ENCODE results near the gene NIPAL4.

DNA sequence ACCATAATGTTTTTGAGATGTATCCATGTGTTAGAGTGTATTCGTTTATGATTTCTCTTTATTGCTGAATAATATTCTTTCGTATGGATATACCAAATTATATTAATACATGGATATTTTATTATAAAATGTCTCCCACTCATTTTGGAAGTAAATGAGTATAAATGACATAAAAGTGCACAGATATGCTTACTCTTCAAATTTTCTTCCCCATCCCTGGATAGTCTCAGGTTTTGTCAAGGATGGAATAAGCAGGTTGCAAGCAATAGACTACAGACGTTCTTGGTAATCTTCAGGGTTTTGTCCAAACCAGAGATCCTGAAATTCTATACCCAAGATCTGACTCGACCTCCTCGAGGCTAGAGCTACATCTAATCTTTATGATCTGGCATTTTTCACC lies 50.7 kb downstream of the NIPAL4 start:
- TF ChIP-seq CTCF (IDR thresholded peaks at IDR 0.05) = no peak
- no peak for TF ChIP-seq POLR2AphosphoS5 (IDR thresholded peaks at IDR 0.05; ENCODE audit: low read depth, low read length)
- TF ChIP-seq, protein P1, sequence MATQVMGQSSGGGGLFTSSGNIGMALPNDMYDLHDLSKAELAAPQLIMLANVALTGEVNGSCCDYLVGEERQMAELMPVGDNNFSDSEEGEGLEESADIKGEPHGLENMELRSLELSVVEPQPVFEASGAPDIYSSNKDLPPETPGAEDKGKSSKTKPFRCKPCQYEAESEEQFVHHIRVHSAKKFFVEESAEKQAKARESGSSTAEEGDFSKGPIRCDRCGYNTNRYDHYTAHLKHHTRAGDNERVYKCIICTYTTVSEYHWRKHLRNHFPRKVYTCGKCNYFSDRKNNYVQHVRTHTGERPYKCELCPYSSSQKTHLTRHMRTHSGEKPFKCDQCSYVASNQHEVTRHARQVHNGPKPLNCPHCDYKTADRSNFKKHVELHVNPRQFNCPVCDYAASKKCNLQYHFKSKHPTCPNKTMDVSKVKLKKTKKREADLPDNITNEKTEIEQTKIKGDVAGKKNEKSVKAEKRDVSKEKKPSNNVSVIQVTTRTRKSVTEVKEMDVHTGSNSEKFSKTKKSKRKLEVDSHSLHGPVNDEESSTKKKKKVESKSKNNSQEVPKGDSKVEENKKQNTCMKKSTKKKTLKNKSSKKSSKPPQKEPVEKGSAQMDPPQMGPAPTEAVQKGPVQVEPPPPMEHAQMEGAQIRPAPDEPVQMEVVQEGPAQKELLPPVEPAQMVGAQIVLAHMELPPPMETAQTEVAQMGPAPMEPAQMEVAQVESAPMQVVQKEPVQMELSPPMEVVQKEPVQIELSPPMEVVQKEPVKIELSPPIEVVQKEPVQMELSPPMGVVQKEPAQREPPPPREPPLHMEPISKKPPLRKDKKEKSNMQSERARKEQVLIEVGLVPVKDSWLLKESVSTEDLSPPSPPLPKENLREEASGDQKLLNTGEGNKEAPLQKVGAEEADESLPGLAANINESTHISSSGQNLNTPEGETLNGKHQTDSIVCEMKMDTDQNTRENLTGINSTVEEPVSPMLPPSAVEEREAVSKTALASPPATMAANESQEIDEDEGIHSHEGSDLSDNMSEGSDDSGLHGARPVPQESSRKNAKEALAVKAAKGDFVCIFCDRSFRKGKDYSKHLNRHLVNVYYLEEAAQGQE (IDR thresholded peaks at IDR 0.05; ENCODE audit: insufficient read depth in 1 of 2, low read depth in 2 of 2, low read length in 1 of 2) = no peak
- no peak for TF ChIP-seq SIN3A (IDR thresholded peaks at IDR 0.05; ENCODE audit: borderline replicate concordance, insufficient read depth, low read depth, low read length)
- no peak for TF ChIP-seq TCF7L2 (IDR thresholded peaks at IDR 0.05; ENCODE audit: low read depth, low read length)
